IMR-90 (cell line): Measurements from ENCODE around the gene MSANTD1. TPM values are rescaled to one million over a fixed set of nuclear protein-coding genes. Genes with fewer than 3 reads are reported as not detected.

Experiments used
- ATAC-seq: fragments of 200-7000 bp; cut with Tn5 transposase; 2 replicates; pipeline ENCODE4 v1.9.1; 2020; ENCODE audit warnings: low read depth, mild to moderate bottlenecking, moderate library complexity
- BruUV-seq: library from RNA; stranded (reverse); fragments of 400-500 nt; replicated peaks from 2 replicates; lab custom pipeline; 2021; lab: Mats Ljungman, UMichigan
- CTCF ChIA-PET: fragments of 300-600 bp; formaldehyde crosslinking; extraction: SDS; loops from one replicate; lab custom pipeline; 2021; ENCODE audit warnings: antibody characterized with exemption; lab: Yijun Ruan, JAX
- POLR2A ChIA-PET: fragments of 300-600 bp; sonication (Branson Sonifier 250); formaldehyde crosslinking; loops from one replicate; lab custom pipeline; 2022; ENCODE audit warnings: antibody characterized with exemption; ENCODE audit not compliant: unreplicated experiment; lab: Charles Lee
- DNase-seq: peaks from one replicate; pipeline ENCODE4 v3.0.0; 2013
- H2AFZ ChIP-seq: replicated peaks from 2 replicates; pipeline ENCODE3; 2013; ENCODE audit warnings: low read length, mild to moderate bottlenecking; ENCODE audit not compliant: poor library complexity
- H2AK5ac ChIP-seq: 2 replicates; pipeline ENCODE4 v1.6.1; 2013; ENCODE audit warnings: low read depth, low read length, inconsistent platforms
- H2AK9ac ChIP-seq: replicated peaks from 2 replicates; pipeline ENCODE3; 2013; ENCODE audit warnings: mild to moderate bottlenecking, low read depth, low read length, moderate library complexity; ENCODE audit not compliant: poor library complexity
- H2BK120ac ChIP-seq: 2 replicates; pipeline ENCODE4 v1.6.1; 2013; ENCODE audit warnings: low read depth, low read length, inconsistent platforms
- H2BK15ac ChIP-seq: 3 replicates; pipeline ENCODE4 v1.6.1; 2013; ENCODE audit warnings: low read depth, low read length, inconsistent platforms
- H2BK20ac ChIP-seq: 2 replicates; pipeline ENCODE4 v1.6.1; 2013; ENCODE audit warnings: low read depth, mild to moderate bottlenecking, inconsistent platforms, low read length, moderate library complexity
- H2BK5ac ChIP-seq: 2 replicates; pipeline ENCODE4 v1.6.1; 2013; ENCODE audit warnings: mild to moderate bottlenecking, low read depth, low read length, inconsistent platforms; ENCODE audit not compliant: poor library complexity, severe bottlenecking
- H3K14ac ChIP-seq: replicated peaks from 2 replicates; pipeline ENCODE4 v1.6.1; 2013; ENCODE audit warnings: low read depth, low read length, inconsistent platforms
- H3K18ac ChIP-seq: 2 replicates; pipeline ENCODE4 v1.6.1; 2013; ENCODE audit warnings: low read depth, low read length, control low read depth
- H3K23ac ChIP-seq: 2 replicates; pipeline ENCODE4 v1.6.1; 2013; ENCODE audit warnings: low read depth, low read length, inconsistent platforms
- H3K27ac ChIP-seq: 2 replicates; pipeline ENCODE4 v1.5.1; 2013; ENCODE audit warnings: mild to moderate bottlenecking, control low read depth, low read length; ENCODE audit not compliant: insufficient read depth
- H3K27me3 ChIP-seq: 2 replicates; pipeline ENCODE4 v1.6.1; 2013; ENCODE audit warnings: low read length; ENCODE audit not compliant: control insufficient read depth, insufficient read depth
- H3K36me3 ChIP-seq: 2 replicates; pipeline ENCODE4 v1.6.1; 2013; ENCODE audit warnings: low read length, mixed read lengths; ENCODE audit not compliant: control insufficient read depth, insufficient read depth
- H3K4ac ChIP-seq: 2 replicates; pipeline ENCODE4 v1.6.1; 2013; ENCODE audit warnings: low read depth, low read length, inconsistent platforms
- H3K4me1 ChIP-seq: 2 replicates; pipeline ENCODE4 v1.6.1; 2013; ENCODE audit warnings: low read length, mixed read lengths; ENCODE audit not compliant: control insufficient read depth, insufficient read depth
- H3K4me2 ChIP-seq: 2 replicates; pipeline ENCODE4 v1.6.1; 2013; ENCODE audit warnings: low read depth, mild to moderate bottlenecking, control low read depth, low read length, moderate library complexity
- H3K4me3 ChIP-seq: 2 replicates; pipeline ENCODE4 v1.5.1; 2013; ENCODE audit warnings: low read depth, mild to moderate bottlenecking, control low read depth, low read length, moderate library complexity; ENCODE audit not compliant: insufficient read depth
- H3K56ac ChIP-seq: 2 replicates; pipeline ENCODE4 v1.6.1; 2013; ENCODE audit warnings: low read length, inconsistent platforms; ENCODE audit not compliant: insufficient read depth; ENCODE audit errors: extremely low read depth
- H3K79me1 ChIP-seq, 2 experiments: 2 replicates each; pipeline ENCODE4 v1.6.1; 2013; ENCODE audit warnings: low read length in 2 of 2, inconsistent platforms in 1 of 2, low read depth in 1 of 2
- H3K9ac ChIP-seq: 2 replicates; pipeline ENCODE4 v1.6.1; 2013; ENCODE audit warnings: low read depth, low read length, control low read depth
- H3K9me1 ChIP-seq: 2 replicates; pipeline ENCODE4 v1.6.1; 2013; ENCODE audit warnings: low read length, inconsistent platforms; ENCODE audit not compliant: insufficient read depth
- H3K9me3 ChIP-seq: 2 replicates; pipeline ENCODE4 v1.6.1; 2013; ENCODE audit warnings: low read length; ENCODE audit not compliant: control insufficient read depth, insufficient read depth
- H4K20me1 ChIP-seq: 2 replicates; pipeline ENCODE4 v1.6.1; 2013; ENCODE audit warnings: low read length, inconsistent platforms; ENCODE audit not compliant: insufficient read depth
- H4K5ac ChIP-seq: 2 replicates; pipeline ENCODE4 v1.6.1; 2013; ENCODE audit warnings: mild to moderate bottlenecking, low read depth, low read length, control low read depth
- H4K8ac ChIP-seq, 2 experiments: 2 replicates each; pipeline ENCODE4 v1.6.1; 2013; ENCODE audit warnings: low read depth in 2 of 2, low read length in 2 of 2, control low read depth in 1 of 2, inconsistent platforms in 1 of 2
- H4K91ac ChIP-seq: 2 replicates; pipeline ENCODE4 v1.6.1; 2013; ENCODE audit warnings: low read depth, low read length, inconsistent platforms; ENCODE audit not compliant: insufficient read depth
- CEBPB ChIP-seq: IDR thresholded peaks from 2 replicates; pipeline ENCODE4 v1.6.1; 2012; ENCODE audit warnings: low read depth, low read length, improper control_type of control experiment
- MXI1 ChIP-seq: IDR thresholded peaks from 2 replicates; pipeline ENCODE4 v1.6.1; 2012; ENCODE audit warnings: low read depth, mild to moderate bottlenecking, low read length, moderate library complexity, borderline replicate concordance
- WGBS, 2 experiments: methylation state at CpG; one replicate each; pipeline versions ENCODE4 v1.1.5 to v1.1.7; 2013; ENCODE audit warnings: missing lambda C conversion rate in 2 of 2; ENCODE audit not compliant: insufficient read length in 1 of 2; ENCODE audit errors: extremely low coverage in 2 of 2; 5-methylcytosine and 5-hydroxymethylcytosine counted together
- dilution Hi-C: fragments of 300-500 bp; cut with HindIII; formaldehyde crosslinking; loops from one replicate; pipeline ENCODE4 v1.14.3; 2018; ENCODE audit warnings: low sequenced_read_pairs; ENCODE audit not compliant: unreplicated experiment
- in situ Hi-C: fragments of 300-500 bp; cut with MboI; formaldehyde crosslinking; loops from 3 replicates; pipeline ENCODE4 v1.14.3; 2019; ENCODE audit warnings: low sequenced_read_pairs, inconsistent platforms, mixed read lengths
- intact Hi-C: fragments of 100-400 bp; cut with micrococcal nuclease; formaldehyde crosslinking; loops from 2 replicates; pipeline ENCODE4 v1.10.0; 2022
- polyA plus RNA-seq, 3 experiments: library from polyadenylated mRNA; depleted of rRNA; stranded (reverse); fragments of >200 nt; gene quantifications; 2 replicates each; pipeline ENCODE4 v1.2.3, GENCODE V29; 2012; ENCODE audit warnings: low replicate concordance in 1 of 3
- total RNA-seq: library from RNA; depleted of rRNA; stranded (reverse); fragments of >200 nt; gene quantifications from 2 replicates; pipeline ENCODE4 v1.2.3, GENCODE V29; 2012
- TF ChIP-seq, protein P1 (sequence below): fragments of 150-350 bp; IDR thresholded peaks from 2 replicates; pipeline ENCODE4 v1.6.1; 2016; ENCODE audit warnings: low read depth, mild to moderate bottlenecking, low read length, moderate library complexity, borderline replicate concordance
- TF ChIP-seq, protein P2 (sequence below): conservative IDR thresholded peaks from 2 replicates; pipeline ENCODE4 v1.5.1; 2012; ENCODE audit warnings: mild to moderate bottlenecking, low read depth, low read length, improper control_type of control experiment

MSANTD1 gene
- total and polyA plus RNA-seq, 2 of the 4 experiments (the other 2 are of a cell fraction): under 0.01 to 0.07 TPM

DNA sequence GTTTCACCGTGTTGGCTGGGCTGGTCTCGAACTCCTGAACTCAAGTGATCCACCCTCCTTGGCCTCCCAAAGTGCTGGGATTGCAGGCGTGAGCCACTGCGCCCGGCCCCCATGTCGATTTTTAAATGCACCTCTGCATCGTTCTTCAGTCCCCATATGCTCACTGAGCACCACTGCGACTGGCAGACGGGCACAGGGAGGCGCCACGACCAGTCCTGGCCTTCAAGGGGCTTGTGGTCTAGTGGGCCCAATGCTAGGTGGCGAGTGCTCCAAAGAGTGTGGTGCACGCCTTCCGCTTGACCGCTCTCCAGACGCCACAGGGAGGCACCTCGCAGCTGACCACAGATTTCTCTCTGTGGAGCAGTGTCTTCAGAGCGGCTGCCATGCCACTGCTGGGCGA lies 11.7 kb upstream of the MSANTD1 start:
- H3K4me3 ChIP-seq: no peak overlapping the region
- no peak overlapping the region for H3K9ac ChIP-seq
- H3K27me3 ChIP-seq: no peaks in the 10 kb centered on the region
- H3K18ac ChIP-seq: no peak overlapping the region
- peaks cover 0 to 4% of the 10 kb centered on the region in 2 experiments; a peak in 1 of 4 replicates for H3K79me1 ChIP-seq
- peaks cover 7% of the 10 kb centered on the region; the same call in 1 of the 2 replicates for H3K9me1 ChIP-seq
- TF ChIP-seq CEBPB (no peak), MXI1 (no peak)
- TF ChIP-seq, protein P1, sequence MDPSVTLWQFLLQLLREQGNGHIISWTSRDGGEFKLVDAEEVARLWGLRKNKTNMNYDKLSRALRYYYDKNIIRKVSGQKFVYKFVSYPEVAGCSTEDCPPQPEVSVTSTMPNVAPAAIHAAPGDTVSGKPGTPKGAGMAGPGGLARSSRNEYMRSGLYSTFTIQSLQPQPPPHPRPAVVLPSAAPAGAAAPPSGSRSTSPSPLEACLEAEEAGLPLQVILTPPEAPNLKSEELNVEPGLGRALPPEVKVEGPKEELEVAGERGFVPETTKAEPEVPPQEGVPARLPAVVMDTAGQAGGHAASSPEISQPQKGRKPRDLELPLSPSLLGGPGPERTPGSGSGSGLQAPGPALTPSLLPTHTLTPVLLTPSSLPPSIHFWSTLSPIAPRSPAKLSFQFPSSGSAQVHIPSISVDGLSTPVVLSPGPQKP: no peak
- TF ChIP-seq, protein P2, sequence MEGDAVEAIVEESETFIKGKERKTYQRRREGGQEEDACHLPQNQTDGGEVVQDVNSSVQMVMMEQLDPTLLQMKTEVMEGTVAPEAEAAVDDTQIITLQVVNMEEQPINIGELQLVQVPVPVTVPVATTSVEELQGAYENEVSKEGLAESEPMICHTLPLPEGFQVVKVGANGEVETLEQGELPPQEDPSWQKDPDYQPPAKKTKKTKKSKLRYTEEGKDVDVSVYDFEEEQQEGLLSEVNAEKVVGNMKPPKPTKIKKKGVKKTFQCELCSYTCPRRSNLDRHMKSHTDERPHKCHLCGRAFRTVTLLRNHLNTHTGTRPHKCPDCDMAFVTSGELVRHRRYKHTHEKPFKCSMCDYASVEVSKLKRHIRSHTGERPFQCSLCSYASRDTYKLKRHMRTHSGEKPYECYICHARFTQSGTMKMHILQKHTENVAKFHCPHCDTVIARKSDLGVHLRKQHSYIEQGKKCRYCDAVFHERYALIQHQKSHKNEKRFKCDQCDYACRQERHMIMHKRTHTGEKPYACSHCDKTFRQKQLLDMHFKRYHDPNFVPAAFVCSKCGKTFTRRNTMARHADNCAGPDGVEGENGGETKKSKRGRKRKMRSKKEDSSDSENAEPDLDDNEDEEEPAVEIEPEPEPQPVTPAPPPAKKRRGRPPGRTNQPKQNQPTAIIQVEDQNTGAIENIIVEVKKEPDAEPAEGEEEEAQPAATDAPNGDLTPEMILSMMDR: no peak
- H2AK5ac ChIP-seq: no peak overlapping the region
- in situ Hi-C loops (no loop called here), dilution Hi-C loops (no loop called here), intact Hi-C loops (no loop called here)
- H2BK20ac ChIP-seq: no peak overlapping the region
- no peak overlapping the region for H4K8ac ChIP-seq
- H2BK5ac ChIP-seq: no peak overlapping the region
- POLR2A ChIA-PET: no interaction called here
- WGBS, 2 experiments: 94% methylated on average over 18 of the region's 19 CpGs; no CpG with 5 or more reads in 1 of the 2 experiments
- H3K4me2 ChIP-seq: no peak overlapping the region
- no peak overlapping the region for H3K56ac ChIP-seq
- no peak overlapping the region for H2AFZ ChIP-seq
- H3K14ac ChIP-seq: no peak overlapping the region
- no peak overlapping the region for H3K23ac ChIP-seq
- no peak overlapping the region for H4K5ac ChIP-seq
- H4K91ac ChIP-seq: no peak overlapping the region
- peaks cover 18% of the 10 kb centered on the region for H4K20me1 ChIP-seq
- no TSS peak for BruUV-seq
- H2BK120ac ChIP-seq: no peak overlapping the region
- no peak overlapping the region for H2BK15ac ChIP-seq
- H2AK9ac ChIP-seq: no peak overlapping the region
- ATAC-seq (no peak), DNase-seq (no peak)
- no peak overlapping the region for H3K4ac ChIP-seq
- H3K36me3 ChIP-seq: peaks cover 57% of the 10 kb centered on the region; the same call in 1 of the 2 replicates
- CTCF ChIA-PET: no interaction called here
- peaks cover 9% of the 10 kb centered on the region for H3K4me1 ChIP-seq
- no peak overlapping the region for H3K27ac ChIP-seq
- no peaks in the 10 kb centered on the region for H3K9me3 ChIP-seq
